MM.1S (cell line): ENCODE data around the gene ZCCHC3.

Experiments
- CTCF ChIP-seq: fragments of 300-600 bp; sonication (generic); IDR thresholded peaks from 2 replicates; pipeline ENCODE4 v1.5.1; 2016; ENCODE audit warnings: antibody characterized with exemption, low read length, mixed read lengths
- EZH2 ChIP-seq: fragments of 300-600 bp; sonication (generic); optimal IDR thresholded peaks from 2 replicates; pipeline ENCODE3; 2017; ENCODE audit warnings: low read depth, mild to moderate bottlenecking, antibody characterized with exemption, low read length, mixed read lengths

GRCh38 chr20:270517-270916, 26.9 kb upstream of the ZCCHC3 start:
- no peak for TF ChIP-seq EZH2
- no peak for TF ChIP-seq CTCF
